NCI-H1417 (cell line): Measurements from ENCODE around the gene RPL27A.

Source experiments
- DNase-seq, 3 experiments: peaks; one replicate each; lab custom pipeline; 2025; lab: John Stamatoyannopoulos, UW

Gene RPL27A

GRCh38 chr11:8674859-8675258 lies 7.7 kb upstream of the RPL27A start:
- no peak for DNase-seq

GRCh38 chr11:8676458-8676857 lies 6.1 kb upstream of the RPL27A start:
- no peak for DNase-seq

GRCh38 chr11:8679006-8679405 lies 3.6 kb upstream of the RPL27A start:
- no peak for DNase-seq

- DNase-seq = no peak
Observed at GRCh38 chr11:8681837-8682302, 722 bp upstream of the RPL27A start.

- peak in 1 of 3 experiments; percentile 47 for DNase-seq
Observed at GRCh38 chr11:8683115-8683807, 669 bp downstream of the RPL27A start.

- no peak for DNase-seq
Observed at GRCh38 chr11:8684600-8685290, 2.2 kb downstream of the RPL27A start.

- no peak for DNase-seq
Observed at GRCh38 chr11:8685306-8685705, 2.7 kb downstream of the RPL27A start.

- no peak for DNase-seq
Observed at GRCh38 chr11:8685820-8686219, 3.2 kb downstream of the RPL27A start.

- no peak for DNase-seq
Observed at GRCh38 chr11:8686325-8686724, 3.7 kb downstream of the RPL27A start.

GRCh38 chr11:8688414-8689362 lies 6.1 kb downstream of the RPL27A start:
- DNase-seq = peak; percentile 96 to 99 (median 99)

GRCh38 chr11:8689726-8690255 lies 7.2 kb downstream of the RPL27A start:
- peak in 1 of 3 experiments; percentile 28 for DNase-seq

GRCh38 chr11:8690374-8691342 lies 8.1 kb downstream of the RPL27A start:
- DNase-seq = no peak

- no peak for DNase-seq
Observed at GRCh38 chr11:8691601-8692000, 9.0 kb downstream of the RPL27A start.

- no peak for DNase-seq
Observed at GRCh38 chr11:8692417-8692816, 9.8 kb downstream of the RPL27A start.

- DNase-seq = no peak
Observed at GRCh38 chr11:8693010-8693551, 10.5 kb downstream of the RPL27A start.

GRCh38 chr11:8693555-8693954 lies 11.0 kb downstream of the RPL27A start:
- DNase-seq = no peak

- peak in 2 of 3 experiments; percentile 8 to 33 for DNase-seq
Observed at GRCh38 chr11:8694137-8694536, 11.5 kb downstream of the RPL27A start.

GRCh38 chr11:8697054-8697453 lies 14.5 kb downstream of the RPL27A start:
- DNase-seq = no peak

GRCh38 chr11:8698379-8698851 lies 15.8 kb downstream of the RPL27A start:
- no peak for DNase-seq

GRCh38 chr11:8698917-8699441 lies 16.4 kb downstream of the RPL27A start:
- no peak for DNase-seq
